ENCODE measurements around the gene PRTG.
"Not testable (repeated sequence)": the region's sequence is repeated elsewhere in the genome, so short reads cannot be mapped to it uniquely, and the experiment has no call there.

Gene PRTG

GRCh38 chr15:55742927-55743728 is at the start of gene PRTG:
Gene PRTG (minus strand): TSS chr15:55743152. CDS start chr15:55742931, 221 bp downstream.
- no peak for DNase-seq

GRCh38 chr15:55791551-55792400 is 48.8 kb upstream of the PRTG start:
- no peak for DNase-seq

- DNase-seq: no peak
These were observed 46.2 kb upstream of the PRTG start for GRCh38 chr15:55789066-55789660.

- DNase-seq: no peak
These were observed 43.4 kb upstream of the PRTG start for GRCh38 chr15:55786341-55786740.

GRCh38 chr15:55785593-55785992 is 42.6 kb upstream of the PRTG start:
- DNase-seq: not testable (repeated sequence)

GRCh38 chr15:55784286-55784685 is 41.3 kb upstream of the PRTG start:
- DNase-seq: no peak

GRCh38 chr15:55782901-55783300 is 39.9 kb upstream of the PRTG start:
- DNase-seq: no peak

GRCh38 chr15:55780292-55780691 is 37.3 kb upstream of the PRTG start:
- no peak for DNase-seq

- no peak for DNase-seq
These were observed 36.0 kb upstream of the PRTG start for GRCh38 chr15:55778932-55779331.

GRCh38 chr15:55775316-55775715 is 32.4 kb upstream of the PRTG start:
- DNase-seq: no peak

GRCh38 chr15:55774113-55774970 is 31.4 kb upstream of the PRTG start:
- DNase-seq: no peak

- DNase-seq: no peak
These were observed 27.9 kb upstream of the PRTG start for GRCh38 chr15:55770806-55771205.

- DNase-seq: no peak
These were observed 27.3 kb upstream of the PRTG start for GRCh38 chr15:55770261-55770660.

GRCh38 chr15:55768670-55769185 is 25.8 kb upstream of the PRTG start:
- DNase-seq: no peak

GRCh38 chr15:55766676-55767075 is 23.7 kb upstream of the PRTG start:
- no peak for DNase-seq

GRCh38 chr15:55764398-55764797 is 21.4 kb upstream of the PRTG start:
- DNase-seq: no peak

- no peak for DNase-seq
These were observed 15.6 kb upstream of the PRTG start for GRCh38 chr15:55758580-55758986.

GRCh38 chr15:55753433-55753832 is 10.5 kb upstream of the PRTG start:
- DNase-seq: not testable (repeated sequence)

GRCh38 chr15:55750706-55751105 is 7.8 kb upstream of the PRTG start:
- no peak for DNase-seq

GRCh38 chr15:55743729-55744655 is 1.0 kb upstream of the PRTG start:
- no peak for DNase-seq

- no peak for DNase-seq
These were observed 440 bp downstream of the PRTG start for GRCh38 chr15:55742498-55742926.
